Ectodermal cell (in vitro differentiated cells): ENCODE measurements around the gene RASL12.
A peak's percentile ranks its signal among the peaks of the same experiment; 100 is the strongest.
"Not testable (repeated sequence)": the region's sequence is repeated elsewhere in the genome, so short reads cannot be mapped to it uniquely, and the experiment has no call there.

Source experiments
- H3K27ac ChIP-seq: 2 replicates; pipeline ENCODE4 v1.7.0; 2013; ENCODE audit warnings: mild to moderate bottlenecking, low read depth, low read length; ENCODE audit not compliant: insufficient read depth, poor library complexity, severe bottlenecking
- H3K27me3 ChIP-seq: 2 replicates; pipeline ENCODE4 v1.7.0; 2013; ENCODE audit warnings: mild to moderate bottlenecking, low read length; ENCODE audit not compliant: insufficient read depth, control insufficient read depth, poor library complexity, severe bottlenecking
- H3K36me3 ChIP-seq: one replicate; pipeline ENCODE4 v1.7.0; 2013; ENCODE audit warnings: low read length; ENCODE audit not compliant: control insufficient read depth, insufficient read depth
- H3K4me1 ChIP-seq: one replicate; pipeline ENCODE4 v1.7.0; 2013; ENCODE audit warnings: low read length; ENCODE audit not compliant: control insufficient read depth, insufficient read depth
- H3K4me3 ChIP-seq: 2 replicates; pipeline ENCODE4 v1.7.0; 2013; ENCODE audit warnings: low read depth, low read length, control low read depth; ENCODE audit not compliant: insufficient read depth
- H3K9me3 ChIP-seq: 2 replicates; pipeline ENCODE4 v1.7.0; 2013; ENCODE audit warnings: mild to moderate bottlenecking, low read length, moderate library complexity; ENCODE audit not compliant: control insufficient read depth
- WGBS, 2 experiments: methylation state at CpG; one replicate each; pipeline ENCODE4 v1.1.7; 2013; ENCODE audit warnings: missing lambda C conversion rate in 2 of 2; 5-methylcytosine and 5-hydroxymethylcytosine counted together

The RASL12 gene

GRCh38 chr15:65075607-65076395 lies 8.0 kb upstream of the RASL12 start:
- not testable (repeated sequence) for H3K4me1 ChIP-seq, H3K4me3 ChIP-seq, H3K36me3 ChIP-seq, H3K27ac ChIP-seq, H3K9me3 ChIP-seq
- WGBS, 2 experiments, result 92 to 94% methylated on average over 12 of the region's 12 CpGs
- peaks cover 26% of the 10 kb centered on the region for H3K27me3 ChIP-seq

- H3K9me3 ChIP-seq, H3K4me3 ChIP-seq, H3K4me1 ChIP-seq, H3K36me3 ChIP-seq, H3K27ac ChIP-seq: not testable (repeated sequence)
- 95 to 97% methylated on average over 21 to 22 of the region's 22 CpGs for WGBS, 2 experiments
- H3K27me3 ChIP-seq, result peaks cover 25% of the 10 kb centered on the region
Measured at GRCh38 chr15:65074946-65075345, 7.2 kb upstream of the RASL12 start.

- no peak overlapping the region for H3K4me3 ChIP-seq
- no peak overlapping the region for H3K27ac ChIP-seq
- peaks cover 11% of the 10 kb centered on the region for H3K27me3 ChIP-seq
- WGBS, 2 experiments, result 93 to 96% methylated on average over 3 of the region's 3 CpGs
- H3K9me3 ChIP-seq, result no peaks in the 10 kb centered on the region
- H3K4me1 ChIP-seq, result peaks cover 10% of the 10 kb centered on the region
- H3K36me3 ChIP-seq, result no peaks in the 10 kb centered on the region
Measured at GRCh38 chr15:65072617-65073016, 4.8 kb upstream of the RASL12 start.

GRCh38 chr15:65072027-65072426 lies 4.2 kb upstream of the RASL12 start:
- 91 to 95% methylated on average over 1 of the region's 1 CpG for WGBS, 2 experiments
- Histone ChIP-seq H3K4me3 (no peak overlapping the region), H3K4me1 (peaks cover 16% of the 10 kb centered on the region), H3K27me3 (peaks cover 11% of the 10 kb centered on the region), H3K27ac (no peak overlapping the region), H3K36me3 (no peaks in the 10 kb centered on the region), H3K9me3 (no peaks in the 10 kb centered on the region)

GRCh38 chr15:65071381-65071811 lies 3.6 kb upstream of the RASL12 start:
- H3K9me3 ChIP-seq, result no peaks in the 10 kb centered on the region
- H3K27me3 ChIP-seq, result peaks cover 11% of the 10 kb centered on the region
- H3K4me1 ChIP-seq, result peaks cover 17% of the 10 kb centered on the region
- no peaks in the 10 kb centered on the region for H3K36me3 ChIP-seq
- H3K27ac ChIP-seq, result no peak overlapping the region
- 64 to 74% methylated on average over 5 of the region's 5 CpGs for WGBS, 2 experiments
- H3K4me3 ChIP-seq, result no peak overlapping the region

GRCh38 chr15:65069779-65070546 lies 2.2 kb upstream of the RASL12 start:
- Histone ChIP-seq H3K27me3 (peaks cover 11% of the 10 kb centered on the region), H3K36me3 (no peaks in the 10 kb centered on the region), H3K27ac (no peak overlapping the region), H3K4me1 (peaks cover 27% of the 10 kb centered on the region), H3K9me3 (no peaks in the 10 kb centered on the region), H3K4me3 (no peak overlapping the region)
- 92% methylated on average over 5 of the region's 5 CpGs for WGBS, 2 experiments

- 89 to 95% methylated on average over 1 of the region's 1 CpG for WGBS, 2 experiments
- Histone ChIP-seq H3K4me1 (peaks cover 28% of the 10 kb centered on the region), H3K4me3 (no peak overlapping the region), H3K9me3 (no peaks in the 10 kb centered on the region), H3K36me3 (no peaks in the 10 kb centered on the region), H3K27me3 (peaks cover 11% of the 10 kb centered on the region), H3K27ac (no peak overlapping the region)
Measured at GRCh38 chr15:65069179-65069578, 1.4 kb upstream of the RASL12 start.

- peaks cover 11% of the 10 kb centered on the region for H3K27me3 ChIP-seq
- no peak overlapping the region for H3K27ac ChIP-seq
- no peak overlapping the region for H3K4me3 ChIP-seq
- H3K9me3 ChIP-seq, result no peaks in the 10 kb centered on the region
- WGBS, 2 experiments, result 70 to 73% methylated on average over 3 of the region's 3 CpGs
- H3K4me1 ChIP-seq, result peaks cover 28% of the 10 kb centered on the region
- no peaks in the 10 kb centered on the region for H3K36me3 ChIP-seq
Measured at GRCh38 chr15:65068403-65068788, 605 bp upstream of the RASL12 start.

GRCh38 chr15:65067317-65067644 lies 510 bp downstream of the RASL12 start:
- H3K27me3 ChIP-seq, result peaks cover 11% of the 10 kb centered on the region
- H3K4me3 ChIP-seq, result peak overlapping the region; percentile 47
- H3K27ac ChIP-seq, result no peak overlapping the region
- H3K4me1 ChIP-seq, result peaks cover 28% of the 10 kb centered on the region
- H3K9me3 ChIP-seq, result no peaks in the 10 kb centered on the region
- WGBS, 2 experiments, result 0 to 1% methylated on average over 8 of the region's 8 CpGs
- no peaks in the 10 kb centered on the region for H3K36me3 ChIP-seq

- Histone ChIP-seq H3K4me3 (peak overlapping the region; percentile 47), H3K27me3 (peaks cover 11% of the 10 kb centered on the region), H3K4me1 (peaks cover 28% of the 10 kb centered on the region), H3K36me3 (no peaks in the 10 kb centered on the region), H3K9me3 (no peaks in the 10 kb centered on the region), H3K27ac (peak overlapping the region; percentile 39)
- WGBS, 2 experiments, result 11 to 14% methylated on average over 9 of the region's 9 CpGs
Measured at GRCh38 chr15:65066635-65067316, 1.0 kb downstream of the RASL12 start.
